Right lobe of liver (tissue), 6 donors: Measurements from ENCODE around the gene GDF2. TPM values are rescaled to one million over a fixed set of nuclear protein-coding genes. Genes with fewer than 3 reads are reported as not detected.

Source experiments
- ATAC-seq, 4 donors: fragments of 200-7000 bp; cut with Tn5 transposase; one replicate each; pipeline ENCODE4 v1.9.1; 2020; ENCODE audit warnings: mild to moderate bottlenecking in 4 of 4, moderate library complexity in 4 of 4
- DNase-seq, 3 donors: peaks; one replicate each; pipeline ENCODE4 v3.0.0-alpha.2; 2020
- H3K27ac ChIP-seq, 3 donors: fragments of 200-600 bp; one replicate each; pipeline ENCODE4 v1.8.0; 2022
- H3K27me3 ChIP-seq, 2 donors: fragments of 200-600 bp; one replicate each; pipeline ENCODE4 v1.8.0; 2022
- H3K36me3 ChIP-seq, 4 donors: fragments of 200-600 bp; sonication (generic) in 1 of 4; one replicate each; pipeline versions ENCODE4 v1.5.1 to v1.8.0; 2017 to 2022; ENCODE audit warnings: control low read depth in 1 of 4
- H3K4me1 ChIP-seq, 4 donors: fragments of 200-600 bp; sonication (generic) in 1 of 4; one replicate each; pipeline versions ENCODE4 v1.5.1 to v1.8.0; 2017 to 2022; ENCODE audit warnings: control low read depth in 1 of 4
- H3K4me3 ChIP-seq, 3 donors: fragments of 200-600 bp; one replicate each; pipeline ENCODE4 v1.8.0; 2022
- H3K9me3 ChIP-seq, 4 donors: fragments of 200-600 bp; sonication (generic) in 1 of 4; one replicate each; pipeline versions ENCODE4 v1.5.1 to v1.8.0; 2017 to 2022; ENCODE audit warnings: control low read depth in 1 of 4
- POLR2A ChIP-seq: fragments of 450-650 bp; IDR thresholded peaks from one replicate; pipeline ENCODE4 v1.6.1; 2017; ENCODE audit warnings: antibody characterized with exemption, mild to moderate bottlenecking
- WGBS: methylation state at CpG from one replicate; pipeline ENCODE4 v1.1.6; 2018; ENCODE audit warnings: low coverage, low lambda C conversion rate; ENCODE audit not compliant: insufficient coverage; ENCODE audit errors: missing lambda C conversion rate; 5-methylcytosine and 5-hydroxymethylcytosine counted together
- intact Hi-C, 2 donors: fragments of 100-400 bp; cut with DNase I; formaldehyde crosslinking; loops; one replicate each; pipeline versions ENCODE4 v1.11.2 to v1.14.1; 2022
- total RNA-seq, 6 experiments: library from RNA; depleted of rRNA in 2 of 6; stranded (reverse); fragments of >200 nt in 2 of 6; fragmentation: NEBNext Ultra II Directional in 3 of 6; extraction: Animal tissue kit (Norgen Biotek cat#: 25700) in 3 of 6; gene quantifications; one replicate each; pipeline versions ENCODE4 v1.1.0 to v1.2.4, GENCODE V29; 2016 to 2023
- TF ChIP-seq, protein P1 (sequence below), 4 donors: fragments of 200-600 bp in 3 of 4; fragments of 450-650 bp in 1 of 4; IDR thresholded peaks; one replicate each; pipeline versions ENCODE4 v1.5.1 to v1.8.0; 2016 to 2022; ENCODE audit warnings: antibody characterized with exemption in 4 of 4, mild to moderate bottlenecking in 2 of 4
- donor health status: DM: no; HTN: yes; CAD: no.
- donor health status: DM: no; HTN: no; CAD: no.
- donor health status: DM: no; HTN: no; CAD: no.
- donor health status: DM: no; HTN: yes; CAD: no.
- donor health status: DM: no; HTN: yes; CAD: no.

The GDF2 gene
- total RNA-seq, 6 experiments from 2014 or later: 4.5 to 15.9 (median 9.7) TPM

DNA sequence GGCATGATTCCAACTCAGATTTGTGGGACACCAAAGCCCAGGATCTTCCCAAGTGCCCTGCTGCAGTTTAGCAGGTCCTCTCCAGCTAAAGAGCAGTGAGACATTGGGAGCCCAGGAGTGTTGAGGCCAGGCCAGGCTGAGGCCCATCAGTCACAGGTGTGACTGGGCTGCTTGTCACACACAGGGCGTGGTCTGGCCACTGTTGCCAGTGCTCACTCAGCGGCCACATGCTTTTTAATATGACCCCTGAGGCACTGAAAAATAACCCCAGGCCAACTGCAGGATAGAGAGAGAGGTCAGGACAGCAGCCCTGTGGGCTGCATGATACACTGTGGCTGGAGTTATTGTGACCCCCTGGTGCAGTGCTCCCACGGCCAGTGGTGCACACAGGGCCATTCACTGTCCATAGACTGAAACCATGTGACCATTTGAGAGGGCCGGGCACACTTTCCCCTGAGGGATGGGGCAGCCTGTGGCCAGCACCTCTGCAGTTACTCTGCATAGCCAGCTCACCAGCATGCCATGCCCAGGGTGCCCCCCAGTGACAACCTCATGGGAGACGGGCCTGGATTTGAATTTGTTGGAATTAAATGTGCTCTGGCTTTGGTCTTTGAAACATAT, 4.2 kb downstream of the GDF2 start:
- Histone ChIP-seq H3K27me3 (no peaks in the 10 kb centered on the region), H3K36me3 (no peaks in the 10 kb centered on the region), H3K9me3 (no peaks in the 10 kb centered on the region), H3K4me1 (peaks cover 0 to 12% (median 5%) of the 10 kb centered on the region in 4 donors), H3K4me3 (no peak overlapping the region), H3K27ac (no peak overlapping the region)
- DNase-seq (no peak), ATAC-seq (no peak)
- no peak for TF ChIP-seq POLR2A
- TF ChIP-seq, protein P1, sequence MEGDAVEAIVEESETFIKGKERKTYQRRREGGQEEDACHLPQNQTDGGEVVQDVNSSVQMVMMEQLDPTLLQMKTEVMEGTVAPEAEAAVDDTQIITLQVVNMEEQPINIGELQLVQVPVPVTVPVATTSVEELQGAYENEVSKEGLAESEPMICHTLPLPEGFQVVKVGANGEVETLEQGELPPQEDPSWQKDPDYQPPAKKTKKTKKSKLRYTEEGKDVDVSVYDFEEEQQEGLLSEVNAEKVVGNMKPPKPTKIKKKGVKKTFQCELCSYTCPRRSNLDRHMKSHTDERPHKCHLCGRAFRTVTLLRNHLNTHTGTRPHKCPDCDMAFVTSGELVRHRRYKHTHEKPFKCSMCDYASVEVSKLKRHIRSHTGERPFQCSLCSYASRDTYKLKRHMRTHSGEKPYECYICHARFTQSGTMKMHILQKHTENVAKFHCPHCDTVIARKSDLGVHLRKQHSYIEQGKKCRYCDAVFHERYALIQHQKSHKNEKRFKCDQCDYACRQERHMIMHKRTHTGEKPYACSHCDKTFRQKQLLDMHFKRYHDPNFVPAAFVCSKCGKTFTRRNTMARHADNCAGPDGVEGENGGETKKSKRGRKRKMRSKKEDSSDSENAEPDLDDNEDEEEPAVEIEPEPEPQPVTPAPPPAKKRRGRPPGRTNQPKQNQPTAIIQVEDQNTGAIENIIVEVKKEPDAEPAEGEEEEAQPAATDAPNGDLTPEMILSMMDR (IDR thresholded peaks at IDR 0.05): no peak
- intact Hi-C loops: no loop called here
- WGBS: 27% methylated on average over 2 of the region's 5 CpGs

DNA sequence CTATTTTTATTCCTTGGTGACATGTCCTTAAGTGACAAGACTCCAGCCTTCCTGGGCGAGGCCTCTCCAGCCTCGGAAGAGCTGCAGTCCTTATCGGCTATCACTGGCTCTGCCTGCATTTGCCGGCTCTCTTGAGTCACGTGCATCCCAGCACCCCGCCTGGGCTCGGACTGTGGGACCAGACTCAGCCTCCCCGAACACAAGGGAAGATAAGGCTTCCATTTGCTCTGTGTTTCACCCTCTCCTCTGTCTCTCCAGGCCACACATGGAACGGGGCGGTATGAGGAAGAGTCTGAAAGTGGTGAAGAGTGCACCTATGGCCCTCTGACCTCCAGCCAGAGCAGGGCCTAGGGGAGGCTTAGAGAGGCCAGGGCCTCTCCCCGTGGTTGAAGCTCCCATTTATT, 4.7 kb downstream of the GDF2 start:
- H3K27me3 ChIP-seq: no peaks in the 10 kb centered on the region
- TF ChIP-seq, protein P1 (IDR thresholded peaks at IDR 0.05): no peak
- TF ChIP-seq POLR2A: no peak
- no peaks in the 10 kb centered on the region for H3K36me3 ChIP-seq
- H3K9me3 ChIP-seq: no peaks in the 10 kb centered on the region
- H3K4me3 ChIP-seq: no peak overlapping the region
- ATAC-seq (no peak), DNase-seq (no peak)
- 59% methylated on average over 10 of the region's 11 CpGs for WGBS
- intact Hi-C loops: no loop called here
- no peak overlapping the region for H3K27ac ChIP-seq
- peaks cover 0 to 12% (median 5%) of the 10 kb centered on the region in 4 donors for H3K4me1 ChIP-seq

DNA sequence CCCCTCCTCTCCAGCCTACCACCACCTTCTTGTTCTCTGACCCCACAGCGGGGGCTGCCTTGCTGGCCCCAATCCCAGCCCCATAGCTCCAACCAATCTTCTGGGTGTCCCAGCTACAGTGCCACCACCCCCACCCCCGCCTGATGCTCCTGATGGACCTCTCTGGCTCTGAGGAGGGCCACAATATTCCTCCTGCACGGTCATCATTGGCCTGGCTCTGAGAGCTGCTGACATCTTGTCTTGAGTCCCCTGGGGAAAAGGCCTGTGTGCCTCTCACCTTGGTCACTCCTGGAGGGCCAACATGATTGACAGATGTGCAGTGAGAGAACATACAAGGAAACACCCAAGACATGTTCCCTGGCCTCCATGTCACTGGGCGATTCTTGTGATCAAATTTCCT, 7.6 kb downstream of the GDF2 start:
- intact Hi-C loops: no loop called here
- H3K4me1 ChIP-seq: peaks cover 0 to 12% (median 5%) of the 10 kb centered on the region in 4 donors
- TF ChIP-seq, protein P1 (IDR thresholded peaks at IDR 0.05): no peak
- no peak for TF ChIP-seq POLR2A
- ATAC-seq (no peak), DNase-seq (no peak)
- no peaks in the 10 kb centered on the region for H3K27me3 ChIP-seq
- 60% methylated on average over 2 of the region's 4 CpGs for WGBS
- H3K4me3 ChIP-seq: no peak overlapping the region
- no peaks in the 10 kb centered on the region for H3K9me3 ChIP-seq
- no peaks in the 10 kb centered on the region for H3K36me3 ChIP-seq
- H3K27ac ChIP-seq: no peak overlapping the region

DNA sequence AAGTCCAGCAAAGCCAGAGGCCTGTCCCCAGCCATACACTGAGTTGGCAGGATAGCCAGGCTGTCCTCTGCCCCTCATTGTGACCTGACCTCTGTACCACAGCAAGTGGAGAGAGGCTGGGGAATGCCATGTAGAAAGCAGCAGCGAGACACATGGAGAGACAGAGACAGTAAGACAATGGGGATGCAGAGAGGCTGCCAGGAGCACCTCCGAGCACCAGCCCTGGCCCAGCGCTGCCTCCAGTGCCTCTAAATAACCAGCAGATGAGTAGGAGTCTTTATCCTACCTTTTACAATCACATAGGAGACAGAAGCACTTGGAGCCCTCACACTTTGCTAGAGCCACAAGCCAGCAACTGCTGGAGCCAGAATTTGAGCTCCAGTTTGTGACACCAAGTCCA, 8.1 kb downstream of the GDF2 start:
- Histone ChIP-seq H3K27me3 (no peaks in the 10 kb centered on the region), H3K4me3 (no peak overlapping the region), H3K9me3 (no peaks in the 10 kb centered on the region), H3K27ac (peak overlapping the region in 1 of 3 donors; percentile 58), H3K4me1 (peaks cover 0 to 12% (median 5%) of the 10 kb centered on the region in 4 donors), H3K36me3 (no peaks in the 10 kb centered on the region)
- 68% methylated on average over 3 of the region's 3 CpGs for WGBS
- intact Hi-C loops: no loop called here
- DNase-seq: no peak
- ATAC-seq: peak in 3 of 4 donors; percentile 9 to 21 (median 18)
- TF ChIP-seq, protein P1 (IDR thresholded peaks at IDR 0.05): no peak
- no peak for TF ChIP-seq POLR2A
